Measurements from ENCODE around the gene CAMK2G.
"Not testable (repeated sequence)": the region's sequence is repeated elsewhere in the genome, so short reads cannot be mapped to it uniquely, and the experiment has no call there.

CAMK2G gene

DNA sequence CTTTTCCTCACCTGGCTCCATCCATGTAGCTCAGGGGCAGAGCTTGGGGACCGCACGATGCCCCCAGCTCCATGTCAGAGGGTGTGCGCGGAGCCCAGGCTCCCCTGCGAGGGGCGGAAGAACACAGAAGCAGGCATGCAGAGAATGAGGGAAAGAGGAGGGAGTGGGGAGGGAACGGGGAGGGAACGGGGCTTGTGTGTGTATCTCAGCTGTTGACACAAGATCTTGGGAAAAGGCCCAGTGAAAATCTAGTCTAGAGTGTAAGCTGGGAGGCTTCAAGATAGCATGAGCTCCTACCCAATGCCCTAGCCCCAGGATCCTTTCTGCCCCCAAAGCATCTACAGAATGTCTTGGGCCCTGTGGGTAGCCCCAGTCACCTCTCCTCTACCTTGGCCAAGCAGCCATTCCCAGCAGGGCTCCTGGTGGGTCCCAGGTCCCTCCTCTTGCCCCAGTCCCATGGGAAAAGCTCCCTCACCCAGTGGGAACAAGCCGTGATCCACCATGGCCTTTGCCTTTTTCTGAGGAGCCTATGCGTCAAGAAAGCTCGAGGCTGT lies 37.9 kb downstream of the CAMK2G start:
- no peak for DNase-seq

DNA sequence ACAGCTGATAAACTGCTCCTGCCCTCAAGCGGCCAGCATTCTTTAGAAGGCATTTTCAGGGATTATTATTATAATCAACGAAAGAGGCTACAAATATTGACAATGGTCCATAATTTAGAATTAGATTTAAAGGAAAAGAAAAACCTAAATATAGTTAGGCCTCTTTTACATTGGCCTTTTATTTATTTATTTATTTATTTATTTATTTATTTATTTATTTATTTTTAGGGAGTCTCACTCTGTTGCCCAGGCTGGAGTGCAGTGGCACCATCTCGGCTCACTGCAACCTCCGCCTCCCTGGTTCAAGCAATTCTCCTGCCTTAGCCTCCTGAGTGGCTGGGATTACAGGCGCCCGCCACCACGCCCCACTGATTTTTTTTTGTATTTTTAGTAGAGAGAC lies 45.3 kb downstream of the CAMK2G start:
- not testable (repeated sequence) for DNase-seq

DNA sequence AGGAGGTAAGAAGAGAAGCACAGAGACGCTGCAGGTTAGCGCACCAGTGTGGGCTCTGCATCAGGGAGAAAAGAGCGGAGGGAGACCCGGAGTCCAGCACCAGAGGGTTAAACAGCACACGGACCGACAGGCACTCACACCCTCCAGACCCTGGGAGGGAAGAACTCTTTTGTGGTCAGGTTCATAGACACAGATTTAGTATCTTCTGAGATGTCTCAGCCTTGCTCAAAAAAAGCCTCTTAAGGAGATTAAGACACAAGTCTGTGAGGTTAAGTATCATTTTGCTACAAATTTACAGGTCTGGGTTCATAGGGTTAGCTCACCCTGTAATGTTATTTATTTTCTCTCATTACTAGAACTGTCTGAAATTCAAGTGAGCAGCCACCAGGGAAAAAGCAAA lies 46.2 kb downstream of the CAMK2G start:
- no peak for DNase-seq

DNA sequence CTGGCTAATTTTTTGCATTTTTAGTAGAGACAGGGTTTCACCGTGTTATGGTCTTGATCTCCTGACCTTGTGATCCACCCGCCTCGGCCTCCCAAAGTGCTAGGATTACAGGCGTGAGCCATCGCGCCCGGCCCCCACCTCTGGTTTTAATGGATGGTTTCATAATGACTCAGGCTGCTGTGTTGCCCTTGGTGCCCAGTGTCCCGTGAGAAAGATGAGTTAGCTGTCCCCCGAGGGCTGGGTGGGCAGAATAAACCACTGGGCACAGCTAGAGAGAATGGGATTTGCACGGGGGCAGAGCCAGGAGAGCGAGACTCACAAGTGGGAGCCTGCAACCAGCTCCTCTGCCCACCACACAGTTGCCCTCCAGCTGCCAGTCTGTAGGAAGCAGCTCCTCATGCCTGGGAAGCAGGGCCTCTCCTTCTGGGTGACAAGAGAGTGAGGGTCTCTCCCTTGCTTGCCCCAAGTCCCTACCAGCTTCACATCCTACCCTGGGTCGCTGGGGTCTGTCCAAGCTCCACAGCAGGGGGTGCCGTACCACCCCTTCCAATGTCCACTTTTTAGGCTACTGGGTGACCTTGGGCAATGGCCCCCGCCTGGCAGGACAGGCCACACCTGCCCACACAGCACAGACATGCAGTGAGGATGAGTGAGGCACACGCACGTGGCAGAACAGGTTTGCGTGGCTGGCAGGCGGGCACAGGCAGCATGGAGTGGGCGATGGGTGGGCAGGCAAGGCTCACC lies 46.8 kb downstream of the CAMK2G start:
- no peak for DNase-seq

DNA sequence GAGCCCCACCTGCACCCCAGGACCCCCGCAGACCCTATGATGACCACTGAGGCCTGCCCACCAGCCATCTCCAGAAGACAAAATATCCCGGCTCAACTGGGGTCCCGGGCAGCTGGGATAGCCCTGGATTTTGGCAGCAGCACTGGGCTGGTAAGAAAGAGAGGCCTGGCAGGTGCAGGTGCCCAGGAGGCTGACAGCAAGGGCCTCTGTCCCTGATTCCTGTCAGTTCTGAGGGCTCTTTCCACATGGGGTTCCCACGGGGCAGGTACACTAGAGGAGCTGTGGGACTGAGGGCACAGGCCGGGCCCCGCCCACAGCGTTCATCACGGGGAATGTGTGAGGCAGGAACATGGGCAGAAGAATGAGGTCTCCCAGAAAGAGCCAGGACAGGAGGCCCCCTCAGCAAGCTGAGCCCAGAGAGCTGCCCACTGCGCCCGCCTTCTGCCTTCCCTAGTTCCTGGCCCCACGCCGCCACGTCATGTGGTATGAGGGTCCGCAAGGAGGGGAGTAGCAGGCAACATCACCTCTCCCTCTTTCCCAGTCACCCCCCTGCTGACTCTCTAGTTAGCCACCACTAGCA lies 50.1 kb downstream of the CAMK2G start:
- no peak for DNase-seq

DNA sequence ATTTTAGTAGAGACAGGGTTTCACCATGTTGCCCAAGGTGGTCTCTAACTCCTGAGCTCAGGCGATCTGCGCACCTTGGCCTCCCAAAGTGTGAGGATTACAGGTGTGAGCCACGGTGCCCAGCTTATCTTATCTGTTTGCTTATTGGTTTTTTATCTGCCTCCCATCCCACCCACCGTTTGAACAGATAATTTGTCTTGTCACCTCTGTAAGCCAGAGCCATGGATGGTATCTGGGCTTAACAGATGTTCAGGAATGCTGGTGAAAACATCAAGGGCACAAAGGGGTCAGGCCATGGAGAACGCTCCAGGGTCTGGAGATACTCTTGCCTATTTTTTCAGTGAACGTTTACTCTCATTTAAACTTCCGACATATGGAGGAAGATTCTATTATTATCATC lies 51.0 kb downstream of the CAMK2G start:
- DNase-seq = no peak

DNA sequence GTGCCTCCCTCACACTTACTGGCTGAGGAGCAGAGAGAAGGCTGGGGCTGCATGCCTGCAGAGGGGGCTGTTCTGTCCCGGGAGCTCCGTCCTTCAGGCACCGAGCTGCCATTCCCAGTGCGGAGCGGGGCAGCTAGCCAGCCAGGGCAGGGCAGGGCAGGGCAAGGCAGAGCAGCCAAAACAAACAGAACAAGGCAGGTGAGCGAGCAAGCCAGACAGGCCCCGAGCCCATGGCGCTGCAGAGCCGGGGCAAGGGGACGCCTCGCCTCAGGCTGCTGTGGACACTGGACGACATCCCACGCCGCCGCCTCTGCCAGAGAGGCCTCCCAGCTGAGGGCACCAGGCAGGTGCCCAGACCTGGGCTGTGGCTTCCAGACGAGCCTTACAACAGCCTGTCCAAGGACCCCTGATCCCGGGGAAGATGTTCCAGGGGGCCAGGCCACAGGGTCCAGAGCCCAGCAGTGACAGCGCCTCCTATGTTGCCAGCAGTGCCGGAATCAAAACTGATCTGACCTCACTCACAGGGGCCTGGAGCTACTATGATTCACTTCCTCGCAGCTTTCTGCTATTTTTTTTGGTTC lies 54.8 kb downstream of the CAMK2G start:
- no peak for DNase-seq

DNA sequence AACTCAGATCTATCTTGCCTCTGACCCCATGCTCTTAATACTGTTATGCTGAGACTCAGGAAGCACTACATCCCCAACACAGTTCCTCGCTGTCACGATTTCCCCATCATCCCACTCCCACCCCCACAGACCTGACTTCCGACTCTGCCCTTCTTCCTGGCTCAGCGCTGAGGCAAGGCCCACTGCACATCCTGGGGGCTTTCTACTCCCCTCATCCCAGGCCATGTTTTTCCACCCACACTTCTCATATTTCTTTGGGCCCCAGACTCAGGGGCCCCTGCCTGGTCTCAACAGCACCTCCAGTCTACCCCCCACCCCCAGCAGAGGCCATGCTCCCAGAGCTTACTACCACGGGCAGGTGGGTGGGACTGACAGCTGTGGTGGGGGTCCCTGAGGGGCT lies 55.3 kb downstream of the CAMK2G start:
- no peak for DNase-seq

DNA sequence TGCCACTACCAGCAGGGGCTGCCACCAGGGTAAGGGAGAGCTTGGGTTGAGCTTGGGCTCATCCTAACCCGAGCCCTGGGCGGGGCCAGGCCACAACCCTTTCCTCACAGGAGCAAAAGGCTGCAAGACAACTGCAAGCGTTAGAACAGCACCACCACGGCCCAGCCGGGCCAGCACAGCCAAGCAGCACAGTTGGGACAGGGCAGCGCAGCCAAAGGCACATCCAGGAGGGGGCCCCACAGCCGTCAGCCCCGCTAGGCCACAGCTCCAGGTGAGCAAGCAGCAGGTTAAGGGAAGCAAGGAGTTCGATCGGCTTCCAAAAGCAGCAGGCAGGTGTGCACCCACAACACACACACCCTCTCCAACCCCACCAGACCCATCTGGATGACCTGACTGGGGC lies 56.0 kb downstream of the CAMK2G start:
- no peak for DNase-seq

DNA sequence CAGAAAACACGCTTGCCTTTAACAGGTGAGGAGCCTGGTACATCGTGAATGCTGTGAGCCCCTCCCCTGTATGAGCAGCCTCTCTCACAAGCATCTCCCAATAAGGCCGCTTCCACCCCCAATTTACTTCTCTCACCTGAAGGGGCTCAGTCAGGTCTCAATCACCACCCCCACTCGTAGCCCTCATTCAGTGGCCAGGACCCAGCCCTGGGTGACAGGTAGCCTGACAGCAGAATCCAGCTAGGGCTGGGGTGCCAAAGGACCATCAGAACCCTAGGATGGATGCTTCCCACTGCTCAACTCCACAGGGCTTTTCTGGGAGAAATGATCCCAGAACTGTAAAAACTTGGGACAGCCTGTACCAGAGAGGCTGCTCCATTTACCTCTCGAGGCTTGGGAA lies 56.5 kb downstream of the CAMK2G start:
- DNase-seq = no peak

DNA sequence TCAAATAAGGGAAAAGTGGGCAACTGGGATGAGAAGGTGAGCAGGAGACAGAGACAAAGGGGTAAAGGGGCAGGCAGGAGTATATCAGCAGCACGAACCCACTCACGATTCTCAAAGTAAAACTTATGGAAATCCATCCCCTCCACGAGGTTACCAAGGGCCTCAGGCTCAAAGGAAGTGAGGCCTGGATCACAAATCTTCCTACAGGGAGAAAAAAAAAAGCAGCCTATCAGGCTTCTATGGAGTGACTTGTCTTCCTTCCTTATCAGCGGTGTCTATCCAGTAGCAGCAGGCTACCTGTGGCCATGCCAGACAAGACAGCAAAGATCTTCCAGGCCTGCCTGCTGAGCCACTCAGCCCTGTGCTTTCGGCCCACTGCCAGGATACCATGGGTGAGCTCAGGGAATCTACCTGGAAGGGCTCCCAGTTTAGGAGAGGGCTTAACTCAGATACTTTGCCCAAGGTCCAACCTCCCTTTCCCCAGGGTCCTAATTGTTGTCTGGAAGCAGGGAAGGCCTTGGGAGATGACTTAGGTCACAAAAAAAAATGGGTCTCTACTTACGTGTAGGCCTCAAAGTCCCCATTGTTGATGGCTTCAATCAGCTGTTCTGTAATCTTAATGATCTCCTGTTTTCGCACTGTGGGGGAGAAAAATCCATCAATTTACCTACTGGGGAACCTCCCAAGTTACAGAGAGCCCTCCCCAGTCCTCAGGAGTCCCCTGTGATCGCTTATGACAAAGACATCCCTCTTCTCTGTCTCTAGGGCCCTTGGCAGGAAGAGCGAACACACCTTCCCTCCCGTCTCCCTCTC lies 57.2 kb downstream of the CAMK2G start:
- DNase-seq = no peak

DNA sequence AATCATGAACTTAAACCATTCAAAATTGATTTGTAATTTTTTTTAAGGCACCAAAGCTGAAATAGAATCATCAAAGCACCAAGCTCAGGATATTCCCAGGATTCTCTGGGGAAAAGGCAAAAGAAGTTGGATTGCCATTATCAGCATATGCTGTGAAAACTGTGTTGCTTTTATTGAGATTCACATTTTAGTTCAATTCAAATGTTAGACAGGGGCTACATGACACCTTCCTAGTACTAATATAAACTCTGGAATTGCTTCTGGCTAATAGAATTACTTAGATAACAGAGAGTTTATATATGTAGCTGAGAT lies 58.7 kb downstream of the CAMK2G start:
- no peak for DNase-seq

DNA sequence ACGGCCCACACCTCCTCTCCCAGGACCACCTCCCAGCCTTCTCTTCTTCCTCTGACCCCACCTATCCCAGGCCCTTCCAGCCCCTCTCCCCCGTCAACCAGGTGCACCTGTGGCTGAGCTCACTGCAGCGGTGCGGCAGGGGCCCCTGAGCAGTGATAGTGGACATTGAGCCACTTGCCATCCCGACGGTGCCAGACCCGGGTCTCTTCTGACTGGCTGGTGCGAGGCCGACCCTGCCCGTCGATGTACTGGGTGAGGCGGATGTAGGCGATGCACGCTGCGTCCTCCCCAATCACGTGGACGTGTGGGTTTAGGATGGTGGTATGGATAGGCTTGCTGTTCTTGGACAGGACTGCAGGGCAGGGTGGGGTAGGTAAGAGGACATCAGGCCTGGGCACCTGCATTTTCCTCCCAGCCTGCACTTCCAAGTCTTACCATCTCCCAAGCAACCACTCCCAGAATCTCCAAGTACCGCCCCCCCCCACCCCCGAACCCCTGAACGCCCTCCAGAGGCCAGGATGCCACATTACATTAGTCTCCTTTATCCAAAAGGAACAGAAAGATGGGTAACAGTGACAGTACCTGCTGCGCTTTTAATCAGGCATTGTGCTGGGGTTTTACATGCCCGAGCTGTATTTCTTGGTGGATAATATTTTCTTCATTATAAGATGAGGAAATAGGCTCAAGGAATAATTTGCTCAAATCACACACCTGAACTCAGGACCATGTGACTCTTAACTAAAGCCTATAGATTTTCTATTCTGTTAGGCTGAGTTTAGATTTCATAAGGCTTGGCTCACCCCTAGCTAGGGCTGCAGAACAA lies 59.2 kb downstream of the CAMK2G start:
- DNase-seq = no peak

DNA sequence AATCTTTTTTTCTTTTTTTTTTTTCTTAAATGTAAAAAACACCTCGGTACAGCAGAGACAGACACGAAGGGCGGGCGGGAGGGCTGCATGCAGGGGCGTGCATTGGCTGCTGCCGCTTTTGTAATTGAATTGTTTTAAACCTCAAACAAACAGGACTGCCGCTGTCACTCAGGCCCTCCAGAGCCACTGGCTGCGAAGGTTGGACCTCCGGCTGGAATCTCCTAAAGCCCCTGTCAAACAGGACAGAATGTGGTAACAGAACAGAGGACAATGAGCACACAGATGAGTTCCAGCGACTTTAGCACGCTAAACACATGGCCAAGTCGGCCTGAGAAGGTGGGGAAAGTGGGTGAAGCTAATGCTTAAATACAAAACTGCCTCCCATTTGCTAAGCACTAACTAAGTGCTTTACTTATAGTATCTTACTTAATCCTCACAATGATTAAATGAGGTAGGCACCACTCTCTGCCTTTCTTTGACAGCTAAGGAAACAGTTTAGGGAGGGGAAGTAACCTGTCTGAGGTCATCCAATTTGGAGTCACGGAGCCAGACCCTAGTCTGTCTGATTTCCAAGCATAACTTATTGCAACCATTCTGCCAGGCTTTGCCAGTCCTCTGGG lies 60.0 kb downstream of the CAMK2G start:
- no peak for DNase-seq

DNA sequence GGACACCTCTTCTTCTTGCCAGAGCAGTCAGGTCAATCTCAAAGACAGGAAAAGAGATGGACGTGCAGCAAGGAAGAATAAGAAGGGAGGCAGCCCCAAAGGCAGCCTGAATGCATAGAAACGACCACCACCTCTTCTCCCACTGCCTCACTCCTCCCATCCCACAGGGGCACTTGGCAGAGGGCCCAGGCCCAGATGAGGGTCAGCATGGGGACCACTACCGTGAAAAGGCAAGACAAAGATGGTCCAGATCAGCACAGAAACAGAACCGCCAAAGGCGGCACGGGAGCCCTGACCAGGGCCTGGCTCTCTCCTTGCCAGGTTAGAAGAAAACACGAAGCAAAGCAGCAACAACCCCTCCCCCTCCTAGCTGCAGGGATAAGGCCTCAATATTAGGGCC lies 61.0 kb downstream of the CAMK2G start:
- no peak for DNase-seq

DNA sequence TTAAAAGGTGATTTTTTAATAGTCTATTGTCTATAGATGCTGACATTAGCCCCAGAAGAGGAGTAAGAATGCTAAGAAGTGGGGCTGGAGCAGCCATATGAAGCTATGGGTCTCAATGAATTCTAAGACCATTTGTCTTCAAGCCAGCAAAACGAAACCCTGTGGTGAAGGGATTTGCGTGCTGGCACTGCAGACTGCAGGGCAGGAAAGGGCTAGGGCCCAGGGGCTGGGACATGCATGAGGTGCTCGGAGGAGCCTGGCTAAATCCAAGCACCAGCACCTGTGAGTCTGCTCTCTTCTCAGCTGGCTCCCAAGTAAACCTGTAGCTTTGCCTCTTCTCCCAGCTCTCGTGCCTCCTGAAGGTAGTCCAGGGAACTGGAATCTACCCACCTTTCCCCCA lies 61.7 kb downstream of the CAMK2G start:
- no peak for DNase-seq

DNA sequence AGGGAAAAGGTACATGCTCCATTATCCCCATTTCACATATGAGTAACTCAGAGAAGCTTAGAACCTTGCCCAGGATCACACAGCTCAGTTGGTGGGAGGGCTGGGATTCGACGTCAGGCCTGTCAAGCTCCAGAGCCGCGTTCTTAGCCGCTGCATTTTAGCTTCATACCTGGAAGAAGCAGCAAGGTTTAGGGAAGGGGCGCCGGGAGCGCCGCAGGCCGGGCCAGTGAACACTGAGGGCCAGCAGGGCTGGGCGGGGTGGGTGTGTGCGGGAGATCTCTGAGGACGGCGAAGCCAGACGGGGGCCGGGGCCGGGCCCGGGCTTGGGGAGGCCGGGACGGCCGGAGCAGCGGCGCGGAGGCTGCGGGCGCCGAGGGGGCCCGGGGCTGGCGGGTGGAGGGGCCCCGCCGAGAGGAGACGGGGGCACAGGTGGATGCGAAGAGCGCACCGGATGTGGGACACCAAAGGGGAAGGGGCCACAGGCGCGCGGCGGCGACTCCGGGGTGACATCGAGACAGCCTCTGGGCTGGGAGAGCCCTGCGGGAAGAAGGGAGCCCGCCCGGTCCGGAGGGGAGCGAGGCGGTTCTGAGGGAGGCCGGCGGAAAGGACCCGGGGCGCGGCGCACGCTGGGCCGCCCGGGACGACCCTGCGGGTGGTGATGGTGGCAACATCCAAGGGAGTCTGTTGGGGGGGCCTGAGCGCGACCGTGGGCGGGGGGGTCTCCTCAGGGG lies 63.5 kb downstream of the CAMK2G start:
- DNase-seq = peak; percentile 66

DNA sequence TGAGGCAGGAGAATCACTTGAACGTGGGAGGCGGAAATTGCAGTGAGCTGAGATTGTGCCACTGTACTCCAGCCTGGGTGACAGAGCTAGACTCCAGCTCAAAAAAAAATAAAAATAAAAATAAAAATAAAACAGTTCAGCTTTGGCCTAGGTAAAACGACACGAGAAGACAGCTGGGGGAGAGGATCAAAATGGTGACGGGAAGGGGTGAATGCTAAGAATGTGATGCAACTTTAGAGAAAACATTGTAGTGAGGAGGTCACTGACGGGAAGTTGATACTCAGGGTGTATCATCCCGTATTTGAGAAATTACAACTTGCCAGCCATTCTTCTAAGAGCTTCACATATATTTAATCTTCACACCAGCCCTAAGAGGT lies 64.0 kb downstream of the CAMK2G start:
- no peak for DNase-seq

DNA sequence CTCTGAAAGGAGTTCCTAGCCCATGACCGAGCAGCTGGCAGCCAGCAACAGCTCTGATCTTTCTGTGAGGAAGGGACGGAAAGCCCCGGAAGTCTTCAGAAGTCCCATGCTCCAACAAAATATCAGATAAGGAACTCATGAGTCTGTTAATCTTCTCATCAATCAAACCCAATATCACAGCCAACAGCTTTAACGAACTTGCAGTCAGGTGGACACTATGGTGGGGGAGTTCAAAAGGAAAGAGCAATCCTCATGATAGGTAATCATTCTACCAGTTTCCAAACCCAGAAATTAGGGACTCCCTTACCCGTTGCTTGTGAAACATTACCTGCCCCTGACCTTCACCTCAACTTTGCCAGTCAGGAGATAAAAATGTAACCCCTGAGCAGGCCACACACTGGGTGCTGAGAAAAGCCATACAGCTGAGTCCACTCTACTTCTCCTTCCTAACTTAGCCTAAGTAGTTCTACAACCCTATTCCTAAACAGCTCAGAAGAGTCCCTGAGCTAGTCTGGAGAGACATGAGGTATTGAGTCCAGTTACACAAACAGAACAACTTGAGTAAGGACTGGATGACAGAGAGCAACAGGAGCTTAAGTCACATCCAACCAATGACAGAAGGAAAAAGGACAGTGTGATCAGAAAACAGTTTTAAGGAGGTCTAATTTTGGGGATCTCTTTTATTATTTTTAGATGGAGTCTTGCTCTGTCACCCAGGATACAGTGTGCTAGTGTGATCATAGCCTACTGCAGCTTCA lies 65.1 kb downstream of the CAMK2G start:
- DNase-seq = no peak

DNA sequence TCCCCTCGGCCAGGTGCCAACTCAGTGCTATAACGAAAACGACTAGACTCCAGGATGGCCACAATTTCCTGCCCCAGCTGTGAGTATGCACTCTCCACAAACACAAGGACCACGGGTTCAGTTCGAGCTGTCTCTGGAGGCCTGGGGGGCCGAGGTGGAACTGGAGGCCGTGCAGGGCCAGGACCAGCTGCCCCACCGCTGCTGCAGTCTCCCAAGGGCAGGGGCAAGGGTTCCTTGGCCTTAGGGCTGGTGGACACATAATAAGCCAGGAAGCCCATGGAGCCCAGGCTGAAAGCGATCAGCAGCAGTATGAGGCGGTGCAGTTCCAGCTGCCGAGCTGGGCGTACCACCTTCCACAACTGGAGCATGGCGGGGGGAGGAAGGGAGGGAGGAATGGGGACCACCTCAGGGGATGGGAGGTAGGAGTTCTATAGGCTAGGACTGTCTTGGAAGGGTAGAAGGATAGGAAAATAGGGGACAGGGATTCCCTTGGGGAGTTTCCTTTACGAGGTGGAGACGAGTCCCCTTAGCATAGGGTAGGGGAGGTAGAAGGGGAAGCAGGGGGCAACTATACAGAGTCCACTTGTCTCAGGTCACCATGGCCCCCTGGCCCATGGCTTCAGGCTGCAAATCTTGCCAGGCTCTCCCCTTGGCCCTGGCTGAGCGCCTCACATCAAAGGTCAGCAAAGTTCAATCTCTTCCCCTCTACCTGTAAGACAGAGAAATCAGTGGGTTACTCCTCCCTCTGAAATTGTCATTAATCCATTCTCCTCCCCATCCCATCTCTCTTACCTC lies 66.1 kb downstream of the CAMK2G start:
- DNase-seq = no peak
